Heart left ventricle (tissue), 13 donors: ENCODE data around the gene UBE2E2.

Experiments used
- POLR2A ChIP-seq, 2 donors: fragments of 450-650 bp; IDR thresholded peaks; one replicate each; pipeline ENCODE4 v1.6.1; 2017; ENCODE audit warnings: antibody characterized with exemption in 2 of 2, mild to moderate bottlenecking in 2 of 2, moderate library complexity in 2 of 2
- TF ChIP-seq, protein P1 (sequence below), 12 donors: fragments of 200-600 bp; sonication (generic) in 4 of 12; IDR thresholded peaks; one replicate each; pipeline versions ENCODE4 v1.5.0 to v1.8.0; 2018 to 2022; ENCODE audit warnings: antibody characterized with exemption in 12 of 12, mild to moderate bottlenecking in 5 of 12
- donor health status: ischemic (EF 13 %, LVEDD 7.1; RV severe dilation, severe dysfunction).
- donor health status: DM: no; HTN: yes; CAD: no.
- donor health status: DM: no; HTN: no; CAD: no.
- donor health status: ischemic (EF 25% LVEDD 6.9; RV normal size, moderate dysfunction).
- donor health status: ischemic (EF 25% LVEDD 5.7; RV mildly dilated, moderate dysfunction).
- donor health status: ischemic (EF 35%, LVEDD 5.7; RV mildly dilated, moderate dysfunction).
- donor health status: nonischemic (EF 11% LVEDD 7.7; RV severe dilation, severe dysfunction).
- donor health status: DM: yes; HTN: yes; CAD: no.
- donor health status: PGD.
- donor health status: ischemic (EF 29% LVEDD 5.4; RV normal size, mild dysfunction).
- donor health status: nonischemic (EF 23%, LVEDD 6.1; RV moderate dilation, normal function).

DNA sequence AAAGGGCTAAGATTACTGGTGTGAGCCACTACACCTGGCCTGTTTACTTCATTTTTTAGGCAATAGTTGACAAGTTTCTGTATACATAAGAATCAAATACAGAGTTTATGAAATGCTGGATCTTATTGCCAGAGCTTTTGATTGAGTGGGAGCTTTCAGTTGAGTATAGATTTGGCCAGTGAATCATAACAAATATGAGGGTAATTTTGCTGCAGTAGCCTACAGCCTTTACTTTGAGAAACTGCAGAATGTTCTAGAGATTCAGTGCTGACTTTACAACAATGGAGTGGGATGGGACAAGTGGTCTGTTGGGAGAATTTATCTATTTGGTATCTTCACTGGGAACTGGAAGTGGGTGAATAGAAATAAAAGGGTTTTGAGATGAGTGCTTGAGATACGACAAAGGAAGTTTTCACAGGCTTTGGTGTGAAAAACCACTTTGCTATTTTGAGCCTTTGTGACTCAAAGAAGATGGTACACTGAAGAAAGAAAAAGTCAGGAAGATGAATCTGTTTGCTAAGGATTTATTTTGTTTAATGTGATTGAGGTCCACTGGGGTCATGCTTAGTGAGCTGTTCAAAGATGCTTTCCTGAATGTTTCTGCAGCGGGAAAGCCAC is 227.8 kb downstream of the UBE2E2 start:
- TF ChIP-seq, protein P1, sequence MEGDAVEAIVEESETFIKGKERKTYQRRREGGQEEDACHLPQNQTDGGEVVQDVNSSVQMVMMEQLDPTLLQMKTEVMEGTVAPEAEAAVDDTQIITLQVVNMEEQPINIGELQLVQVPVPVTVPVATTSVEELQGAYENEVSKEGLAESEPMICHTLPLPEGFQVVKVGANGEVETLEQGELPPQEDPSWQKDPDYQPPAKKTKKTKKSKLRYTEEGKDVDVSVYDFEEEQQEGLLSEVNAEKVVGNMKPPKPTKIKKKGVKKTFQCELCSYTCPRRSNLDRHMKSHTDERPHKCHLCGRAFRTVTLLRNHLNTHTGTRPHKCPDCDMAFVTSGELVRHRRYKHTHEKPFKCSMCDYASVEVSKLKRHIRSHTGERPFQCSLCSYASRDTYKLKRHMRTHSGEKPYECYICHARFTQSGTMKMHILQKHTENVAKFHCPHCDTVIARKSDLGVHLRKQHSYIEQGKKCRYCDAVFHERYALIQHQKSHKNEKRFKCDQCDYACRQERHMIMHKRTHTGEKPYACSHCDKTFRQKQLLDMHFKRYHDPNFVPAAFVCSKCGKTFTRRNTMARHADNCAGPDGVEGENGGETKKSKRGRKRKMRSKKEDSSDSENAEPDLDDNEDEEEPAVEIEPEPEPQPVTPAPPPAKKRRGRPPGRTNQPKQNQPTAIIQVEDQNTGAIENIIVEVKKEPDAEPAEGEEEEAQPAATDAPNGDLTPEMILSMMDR (IDR thresholded peaks at IDR 0.05), result no peak
- no peak for TF ChIP-seq POLR2A (IDR thresholded peaks at IDR 0.05)
